Vagina (tissue), 2 donors: ENCODE measurements around the gene RGS6. TPM values are rescaled to one million over a fixed set of nuclear protein-coding genes. Genes with fewer than 3 reads are reported as not detected.

ENCODE experiments used
- DNase-seq, 2 donors: peaks; one replicate each; pipeline ENCODE4 v3.0.0-alpha.2; 2017; ENCODE audit errors: extremely low spot score in 2 of 2
- H3K27ac ChIP-seq: fragments of 200-600 bp; sonication (generic); one replicate; pipeline ENCODE4 v1.5.1; 2019
- H3K27me3 ChIP-seq: fragments of 200-600 bp; sonication (generic); one replicate; pipeline ENCODE4 v1.5.1; 2019
- H3K36me3 ChIP-seq, 2 donors: fragments of 200-600 bp; sonication (generic); one replicate each; pipeline ENCODE4 v1.5.1; 2017 to 2019
- H3K4me1 ChIP-seq: fragments of 200-600 bp; sonication (generic); one replicate; pipeline ENCODE4 v1.5.1; 2019
- H3K4me3 ChIP-seq, 2 donors: fragments of 200-600 bp; sonication (generic); 1 replicate in 1 of 2; 2 replicates in 1 of 2; pipeline ENCODE4 v1.5.1; 2016 to 2019
- H3K9me3 ChIP-seq: fragments of 200-600 bp; sonication (generic); one replicate; pipeline ENCODE4 v1.5.1; 2019
- CTCF ChIP-seq, 3 experiments: fragments of 450-650 bp in 2 of 3; fragments of 200-600 bp in 1 of 3; sonication (generic) in 1 of 3; IDR thresholded peaks; one replicate each; pipeline ENCODE4 v1.5.1; 2017 to 2019; ENCODE audit warnings: antibody characterized with exemption in 3 of 3, mild to moderate bottlenecking in 2 of 3, moderate library complexity in 2 of 3
- POLR2A ChIP-seq, 2 donors: fragments of 450-650 bp; IDR thresholded peaks; one replicate each; pipeline ENCODE4 v1.6.1; 2017; ENCODE audit warnings: antibody characterized with exemption in 2 of 2, mild to moderate bottlenecking in 2 of 2, moderate library complexity in 2 of 2
- POLR2AphosphoS5 ChIP-seq, 2 donors: sonication (generic); formaldehyde crosslinking; IDR thresholded peaks; one replicate each; pipeline ENCODE4 v1.9.0; 2017; ENCODE audit warnings: antibody characterized with exemption in 2 of 2, mild to moderate bottlenecking in 2 of 2, low read depth in 1 of 2; ENCODE audit not compliant: insufficient read depth in 1 of 2
- intact Hi-C: fragments of 100-400 bp; cut with DNase I; formaldehyde crosslinking; loops from one replicate; pipeline ENCODE4 v1.15.1; 2023
- total RNA-seq: library from RNA; depleted of rRNA; stranded (reverse); fragments of >200 nt; gene quantifications from one replicate; pipeline ENCODE4 v1.2.3, GENCODE V29; 2016

Gene RGS6
- total RNA-seq, 1 donor from 2014 or later, result 2.0 TPM

DNA sequence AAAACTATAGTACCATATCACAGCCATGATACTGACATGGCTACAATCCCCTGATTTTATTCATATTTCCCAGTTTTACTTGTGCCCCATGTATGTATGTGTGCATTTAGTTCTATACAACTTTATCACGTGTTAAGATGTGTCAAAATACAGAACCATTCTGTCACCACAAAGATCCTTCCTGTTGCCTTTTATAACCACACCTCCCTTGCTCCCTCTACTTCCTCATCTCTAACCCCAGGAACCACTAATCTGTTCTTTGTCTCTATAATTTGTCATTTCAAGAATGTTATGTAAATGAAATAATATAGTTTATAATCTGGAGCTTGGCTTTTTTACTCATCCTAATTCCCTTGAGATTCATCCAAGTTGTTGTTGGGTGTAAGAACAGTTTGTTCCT, 603.3 kb downstream of the RGS6 start:
- TF ChIP-seq POLR2AphosphoS5 (IDR thresholded peaks at IDR 0.05; ENCODE audit: insufficient read depth in 1 of 2, low read depth in 1 of 2) (no peak), CTCF (IDR thresholded peaks at IDR 0.05) (no peak), POLR2A (IDR thresholded peaks at IDR 0.05) (no peak)
- Histone ChIP-seq H3K4me3 (no peak overlapping the region), H3K27me3 (no peaks in the 10 kb centered on the region), H3K27ac (no peak overlapping the region), H3K9me3 (no peaks in the 10 kb centered on the region), H3K4me1 (no peaks in the 10 kb centered on the region), H3K36me3 (no peaks in the 10 kb centered on the region)
- intact Hi-C loops, result no loop called here
- DNase-seq, result no peak

DNA sequence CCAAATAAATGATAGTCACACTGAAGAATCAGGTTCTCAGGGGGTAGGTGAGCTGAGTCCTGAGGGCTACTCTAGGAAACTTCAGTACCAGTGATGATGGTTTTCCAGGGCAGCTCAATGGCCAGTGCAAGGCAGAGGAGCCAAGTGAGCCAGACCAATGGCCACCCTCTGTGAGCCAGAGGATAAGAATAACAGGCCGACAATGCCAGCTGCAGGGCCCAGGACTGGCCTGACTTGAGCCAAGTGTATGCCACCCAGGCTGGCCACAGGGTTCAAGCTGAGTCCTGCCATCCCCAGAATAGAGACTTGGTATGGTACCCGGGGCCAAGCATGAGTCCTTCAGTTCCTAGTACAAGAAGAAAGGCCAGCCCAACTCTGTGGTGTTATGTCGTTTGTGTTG, 606.2 kb downstream of the RGS6 start:
- no peaks in the 10 kb centered on the region for H3K36me3 ChIP-seq
- no peak overlapping the region for H3K4me3 ChIP-seq
- no peak overlapping the region for H3K27ac ChIP-seq
- no peaks in the 10 kb centered on the region for H3K4me1 ChIP-seq
- TF ChIP-seq POLR2AphosphoS5 (IDR thresholded peaks at IDR 0.05; ENCODE audit: insufficient read depth in 1 of 2, low read depth in 1 of 2) (no peak), CTCF (IDR thresholded peaks at IDR 0.05) (no peak), POLR2A (IDR thresholded peaks at IDR 0.05) (no peak)
- intact Hi-C loops, result no loop called here
- DNase-seq, result no peak
- H3K9me3 ChIP-seq, result no peaks in the 10 kb centered on the region
- no peaks in the 10 kb centered on the region for H3K27me3 ChIP-seq

- Histone ChIP-seq H3K27me3 (no peaks in the 10 kb centered on the region), H3K9me3 (no peaks in the 10 kb centered on the region), H3K4me1 (peaks cover 4% of the 10 kb centered on the region), H3K36me3 (no peaks in the 10 kb centered on the region), H3K27ac (no peak overlapping the region), H3K4me3 (no peak overlapping the region)
- no peak for DNase-seq
- no peak for TF ChIP-seq CTCF (IDR thresholded peaks at IDR 0.05)
- no peak for TF ChIP-seq POLR2A (IDR thresholded peaks at IDR 0.05)
- TF ChIP-seq POLR2AphosphoS5 (IDR thresholded peaks at IDR 0.05; ENCODE audit: insufficient read depth in 1 of 2, low read depth in 1 of 2), result no peak
- intact Hi-C loops, result no loop called here
Measured at GRCh38 chr14:72539661-72540315, 607.6 kb downstream of the RGS6 start.

- no peak for TF ChIP-seq POLR2AphosphoS5 (IDR thresholded peaks at IDR 0.05; ENCODE audit: insufficient read depth in 1 of 2, low read depth in 1 of 2)
- Histone ChIP-seq H3K4me3 (no peak overlapping the region), H3K27me3 (no peaks in the 10 kb centered on the region), H3K27ac (no peak overlapping the region), H3K9me3 (no peaks in the 10 kb centered on the region), H3K36me3 (no peaks in the 10 kb centered on the region), H3K4me1 (peaks cover 6% of the 10 kb centered on the region)
- intact Hi-C loops, result no loop called here
- DNase-seq, result no peak
Measured at GRCh38 chr14:72540836-72541235, 608.6 kb downstream of the RGS6 start.

DNA sequence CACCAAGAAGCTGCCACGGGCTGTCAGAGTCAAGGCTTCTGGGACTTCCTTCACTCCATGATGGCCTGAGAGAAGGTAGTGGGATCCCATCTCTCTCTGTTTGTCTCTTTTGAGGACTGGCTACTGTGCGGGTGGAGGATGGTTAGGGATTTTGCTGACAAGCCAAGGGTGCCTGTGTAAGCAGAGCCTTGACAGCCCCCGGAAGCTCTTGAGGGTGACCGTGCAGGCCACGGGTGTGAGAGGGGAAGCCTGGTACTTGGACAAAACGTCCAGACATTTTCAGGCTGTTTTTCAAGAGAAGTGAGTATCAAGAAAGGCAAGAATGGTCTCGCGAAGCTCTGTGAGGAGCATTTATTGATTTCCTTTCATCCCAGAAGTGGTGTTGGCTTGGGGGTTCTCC, 609.3 kb downstream of the RGS6 start:
- no peaks in the 10 kb centered on the region for H3K27me3 ChIP-seq
- H3K27ac ChIP-seq, result no peak overlapping the region
- no peak overlapping the region for H3K4me3 ChIP-seq
- H3K4me1 ChIP-seq, result peaks cover 6% of the 10 kb centered on the region
- no peak for DNase-seq
- H3K36me3 ChIP-seq, result no peaks in the 10 kb centered on the region
- H3K9me3 ChIP-seq, result no peaks in the 10 kb centered on the region
- intact Hi-C loops, result no loop called here
- no peak for TF ChIP-seq POLR2AphosphoS5 (IDR thresholded peaks at IDR 0.05; ENCODE audit: insufficient read depth in 1 of 2, low read depth in 1 of 2)
- no peak for TF ChIP-seq POLR2A (IDR thresholded peaks at IDR 0.05)
- TF ChIP-seq CTCF (IDR thresholded peaks at IDR 0.05), result no peak
